Measurements from ENCODE around the gene ADAP1.

The ADAP1 gene

DNA sequence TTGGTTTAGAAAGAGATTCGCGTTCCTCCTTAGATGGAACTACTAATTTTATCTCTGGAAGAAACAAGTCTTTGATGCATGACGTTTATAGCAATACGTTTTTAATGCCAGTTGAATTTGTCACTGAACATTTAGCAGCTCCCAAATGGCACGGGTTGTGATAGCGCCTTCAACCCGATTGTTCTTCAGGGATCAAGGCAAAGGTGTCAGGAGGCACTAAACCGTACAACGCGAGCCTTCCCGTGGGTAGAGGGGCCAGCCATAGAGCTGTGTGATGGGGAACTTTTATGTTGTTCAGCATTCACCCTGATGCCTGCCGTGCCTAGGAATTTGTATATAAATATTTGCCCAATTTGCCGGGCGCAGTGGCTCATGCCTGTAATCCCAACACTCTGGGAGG, 74.8 kb downstream of the ADAP1 start:
- Histone ChIP-seq H3K9ac (ENCODE audit: low read length in 5 of 5) (no peak overlapping the region), H3K36me3 (ENCODE audit: control insufficient read depth in 5 of 5, insufficient read depth in 5 of 5, low read length in 5 of 5) (peaks cover 0 to 8% (median 3%) of the 10 kb centered on the region in 5 donors), H3K4me3 (ENCODE audit: low read depth in 1 of 5, low read length in 5 of 5) (no peak overlapping the region), H3K9me3 (ENCODE audit: control insufficient read depth in 5 of 5, low read length in 5 of 5) (no peaks in the 10 kb centered on the region), H3K27ac (ENCODE audit: low read depth, low read length) (no peak overlapping the region), H3K27me3 (ENCODE audit: control insufficient read depth in 5 of 5, insufficient read depth in 4 of 5, low read length in 5 of 5) (no peaks in the 10 kb centered on the region), H3K4me1 (ENCODE audit: control insufficient read depth in 5 of 5, insufficient read depth in 5 of 5, low read length in 5 of 5) (peaks cover 3 to 58% (median 46%) of the 10 kb centered on the region in 5 donors)

DNA sequence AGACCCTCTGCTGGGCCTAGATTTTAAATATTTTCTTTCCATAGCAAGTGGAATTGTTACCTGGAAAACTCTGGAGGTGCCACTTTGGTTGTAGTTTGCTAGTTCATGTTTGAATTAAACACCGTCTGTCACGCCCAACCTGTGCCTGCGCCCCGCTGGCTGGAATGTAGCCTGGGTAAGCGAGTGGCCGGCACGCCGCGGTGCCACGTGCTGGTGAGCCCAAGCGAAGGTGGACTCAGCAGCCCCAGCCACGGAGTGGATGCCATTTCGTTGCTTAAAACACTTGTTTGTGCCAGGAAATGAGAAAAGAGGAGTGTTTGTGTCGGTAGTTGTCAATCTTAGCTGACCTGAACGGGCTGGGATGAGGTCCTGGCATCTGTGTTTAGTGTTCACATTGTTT, 75.4 kb downstream of the ADAP1 start:
- Histone ChIP-seq H3K9ac (ENCODE audit: low read length in 5 of 5) (no peak overlapping the region), H3K27me3 (ENCODE audit: control insufficient read depth in 5 of 5, insufficient read depth in 4 of 5, low read length in 5 of 5) (no peaks in the 10 kb centered on the region), H3K27ac (ENCODE audit: low read depth, low read length) (no peak overlapping the region), H3K9me3 (ENCODE audit: control insufficient read depth in 5 of 5, low read length in 5 of 5) (no peaks in the 10 kb centered on the region), H3K36me3 (ENCODE audit: control insufficient read depth in 5 of 5, insufficient read depth in 5 of 5, low read length in 5 of 5) (peaks cover 0 to 9% (median 3%) of the 10 kb centered on the region in 5 donors), H3K4me1 (ENCODE audit: control insufficient read depth in 5 of 5, insufficient read depth in 5 of 5, low read length in 5 of 5) (peaks cover 3 to 56% (median 42%) of the 10 kb centered on the region in 5 donors), H3K4me3 (ENCODE audit: low read depth in 1 of 5, low read length in 5 of 5) (no peak overlapping the region)

DNA sequence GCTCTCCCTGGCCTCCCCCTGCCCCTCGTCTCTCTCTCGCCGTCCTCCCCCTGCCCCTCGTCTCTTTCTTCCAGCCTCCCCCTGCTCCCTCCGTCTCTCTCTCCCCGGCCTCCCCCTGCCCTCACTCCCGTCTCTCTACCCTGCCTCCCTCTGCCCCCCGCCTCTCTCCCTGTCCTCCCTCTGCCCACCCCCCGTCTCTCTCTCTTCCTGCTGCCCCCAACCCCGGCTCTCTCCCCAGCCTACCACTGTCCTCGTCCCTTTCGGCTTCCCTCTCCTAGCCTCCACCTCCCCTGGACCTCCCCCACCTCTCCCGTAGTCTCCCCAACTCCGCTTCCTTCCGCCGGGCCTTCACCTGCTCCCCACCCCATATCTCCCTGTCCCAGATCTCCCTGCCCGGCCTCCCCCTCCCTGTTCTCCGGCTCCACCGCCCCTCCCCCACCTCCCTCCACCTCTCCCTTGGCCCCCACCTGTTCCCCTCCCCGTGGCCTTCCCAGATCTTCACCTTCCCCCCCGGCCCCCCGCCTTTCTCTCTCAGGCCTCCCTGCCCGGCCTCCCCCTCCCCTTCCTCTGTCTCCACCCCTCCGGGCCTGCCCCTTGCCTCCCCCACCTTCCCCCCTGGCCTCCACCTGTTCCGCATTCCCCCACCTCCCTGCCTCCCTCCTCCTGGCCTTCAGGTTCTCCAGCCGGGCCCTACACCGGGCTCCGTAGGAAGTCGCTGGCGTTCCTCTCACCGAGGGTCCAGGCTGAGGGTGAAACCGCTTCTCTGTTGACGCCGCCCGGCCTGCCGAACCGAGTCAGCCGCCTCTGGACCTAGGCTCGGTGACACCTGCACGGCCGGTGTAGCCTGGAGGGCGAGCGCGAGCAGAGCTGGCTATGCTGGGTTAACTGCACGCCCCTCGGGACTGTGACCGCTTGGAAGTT, 76.9 kb downstream of the ADAP1 start:
- Histone ChIP-seq H3K9ac (ENCODE audit: low read length in 5 of 5) (peak overlapping the region in 4 of 5 donors; percentile 75 to 95 (median 88)), H3K9me3 (ENCODE audit: control insufficient read depth in 5 of 5, low read length in 5 of 5) (no peaks in the 10 kb centered on the region), H3K4me3 (ENCODE audit: low read depth in 1 of 5, low read length in 5 of 5) (peak overlapping the region; percentile 71 to 98 (median 82)), H3K36me3 (ENCODE audit: control insufficient read depth in 5 of 5, insufficient read depth in 5 of 5, low read length in 5 of 5) (peaks cover 0 to 14% (median 4%) of the 10 kb centered on the region in 5 donors), H3K4me1 (ENCODE audit: control insufficient read depth in 5 of 5, insufficient read depth in 5 of 5, low read length in 5 of 5) (peaks cover 4 to 52% (median 34%) of the 10 kb centered on the region in 5 donors), H3K27ac (ENCODE audit: low read depth, low read length) (peak overlapping the region; percentile 70), H3K27me3 (ENCODE audit: control insufficient read depth in 5 of 5, insufficient read depth in 4 of 5, low read length in 5 of 5) (no peaks in the 10 kb centered on the region)

DNA sequence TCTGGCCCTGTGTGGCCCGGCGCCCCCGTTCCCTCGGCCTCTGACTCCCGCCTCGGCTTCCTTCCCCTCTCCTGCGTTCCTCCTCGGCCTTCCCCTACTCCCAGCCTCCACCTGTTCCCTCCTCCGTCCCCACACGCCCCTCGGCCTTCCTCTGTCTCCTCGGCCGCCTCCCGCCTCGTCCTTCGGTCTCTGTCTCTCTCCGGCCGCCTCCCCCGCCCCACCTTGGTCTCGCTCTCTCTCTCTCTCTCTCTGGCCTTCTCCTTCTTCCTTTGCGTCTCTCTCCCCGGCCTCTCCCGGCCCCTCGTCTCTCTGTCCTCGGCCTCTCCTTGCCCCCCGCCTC, 77.5 kb downstream of the ADAP1 start:
- peak overlapping the region in 4 of 5 donors; percentile 75 to 95 (median 88) for H3K9ac ChIP-seq (ENCODE audit: low read length in 5 of 5)
- H3K4me3 ChIP-seq (ENCODE audit: low read depth in 1 of 5, low read length in 5 of 5): peak overlapping the region; percentile 71 to 98 (median 82)
- H3K4me1 ChIP-seq (ENCODE audit: control insufficient read depth in 5 of 5, insufficient read depth in 5 of 5, low read length in 5 of 5): peaks cover 4 to 54% (median 39%) of the 10 kb centered on the region in 5 donors
- H3K9me3 ChIP-seq (ENCODE audit: control insufficient read depth in 5 of 5, low read length in 5 of 5): no peaks in the 10 kb centered on the region
- peaks cover 0 to 20% (median 10%) of the 10 kb centered on the region in 5 donors for H3K36me3 ChIP-seq (ENCODE audit: control insufficient read depth in 5 of 5, insufficient read depth in 5 of 5, low read length in 5 of 5)
- H3K27ac ChIP-seq (ENCODE audit: low read depth, low read length): peak overlapping the region; percentile 70
- H3K27me3 ChIP-seq (ENCODE audit: control insufficient read depth in 5 of 5, insufficient read depth in 4 of 5, low read length in 5 of 5): no peaks in the 10 kb centered on the region

DNA sequence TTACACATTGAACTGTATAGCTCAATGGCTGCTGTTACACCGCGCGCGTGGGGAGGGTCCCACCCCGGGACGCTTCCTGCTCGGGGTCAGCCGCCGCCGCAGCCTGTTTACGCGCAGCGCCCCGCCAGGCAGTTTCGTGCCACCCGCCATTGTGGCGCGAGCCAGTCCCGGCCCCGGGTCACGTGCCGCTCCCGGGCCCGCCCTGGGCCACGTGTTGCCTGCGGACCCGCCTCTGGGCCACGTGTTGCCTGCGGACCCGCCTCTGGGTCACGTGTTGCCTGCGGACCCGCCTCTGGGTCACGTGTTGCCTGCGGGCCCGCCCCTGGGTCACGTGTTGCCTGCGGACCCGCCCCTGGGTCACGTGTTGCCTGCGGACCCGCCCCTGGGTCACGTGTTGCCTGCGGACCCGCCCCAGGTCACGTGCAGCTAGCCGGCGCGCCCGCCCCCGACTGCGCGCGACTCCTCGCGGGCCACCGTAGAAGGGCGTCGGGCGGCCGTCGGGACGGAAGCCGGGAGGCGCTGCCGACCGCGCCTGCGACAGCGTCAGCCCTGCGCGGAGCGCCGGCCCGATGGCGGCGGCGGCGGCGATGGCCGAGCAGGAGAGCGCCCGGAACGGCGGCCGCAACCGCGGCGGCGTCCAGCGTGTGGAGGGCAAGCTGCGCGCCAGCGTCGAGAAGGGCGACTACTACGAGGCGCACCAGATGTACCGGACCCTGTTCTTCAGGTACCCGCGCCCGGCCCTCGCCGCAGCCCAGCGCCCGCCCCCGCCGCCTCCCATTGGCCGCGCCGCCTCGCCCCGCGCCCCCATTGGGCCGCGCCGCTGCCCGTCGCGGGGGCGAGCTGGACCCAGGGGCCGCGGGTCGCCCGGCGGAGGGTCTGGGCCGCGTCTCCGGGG, 78.2 kb downstream of the ADAP1 start, which contains the start of gene GET4:
GET4 (plus strand) TSS at position 478 of the 895 bp plus-strand sequence; CDS start at position 570, 92 bp downstream.
- no peaks in the 10 kb centered on the region for H3K27me3 ChIP-seq (ENCODE audit: control insufficient read depth in 5 of 5, insufficient read depth in 4 of 5, low read length in 5 of 5)
- H3K4me1 ChIP-seq (ENCODE audit: control insufficient read depth in 5 of 5, insufficient read depth in 5 of 5, low read length in 5 of 5): peaks cover 4 to 56% (median 39%) of the 10 kb centered on the region in 5 donors
- H3K4me3 ChIP-seq (ENCODE audit: low read depth in 1 of 5, low read length in 5 of 5): peak within 1 kb of the TSS; percentile 71 to 98 (median 82)

DNA sequence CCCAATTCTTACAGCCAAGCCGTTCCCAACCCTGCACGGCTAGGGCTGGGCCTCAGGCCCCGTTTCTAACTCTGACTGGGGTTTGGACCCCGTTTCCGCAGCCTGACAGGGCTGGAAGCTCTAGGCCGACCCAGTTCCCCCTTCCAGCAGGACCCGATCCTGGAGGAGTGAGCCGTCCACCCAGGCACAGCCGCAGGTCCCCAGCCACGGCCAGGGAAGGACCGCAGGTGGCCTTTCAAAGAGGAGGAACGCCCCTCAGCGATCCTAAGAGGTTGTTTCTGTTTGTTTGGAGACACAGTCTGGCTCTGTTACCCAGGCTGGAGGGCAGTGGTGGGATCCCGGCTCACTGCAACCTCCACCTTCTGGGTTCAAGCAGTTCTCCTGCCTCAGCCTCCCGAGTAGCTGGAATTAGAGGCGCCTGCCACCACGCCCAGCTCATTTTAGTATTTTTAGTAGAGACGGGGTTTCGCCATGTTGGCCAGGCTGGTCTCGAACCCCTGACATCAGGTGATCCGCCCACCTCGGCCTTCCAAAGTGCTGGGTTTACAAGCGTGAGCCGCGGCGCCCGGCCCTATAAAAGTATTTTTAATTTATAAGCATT, 78.9 kb downstream of the ADAP1 start:
- no peaks in the 10 kb centered on the region for H3K27me3 ChIP-seq (ENCODE audit: control insufficient read depth in 5 of 5, insufficient read depth in 4 of 5, low read length in 5 of 5)
- peak overlapping the region in 2 of 5 donors; percentile 39 to 64 for H3K9ac ChIP-seq (ENCODE audit: low read length in 5 of 5)
- H3K4me1 ChIP-seq (ENCODE audit: control insufficient read depth in 5 of 5, insufficient read depth in 5 of 5, low read length in 5 of 5): peaks cover 4 to 55% (median 39%) of the 10 kb centered on the region in 5 donors
- no peaks in the 10 kb centered on the region for H3K9me3 ChIP-seq (ENCODE audit: control insufficient read depth in 5 of 5, low read length in 5 of 5)
- H3K36me3 ChIP-seq (ENCODE audit: control insufficient read depth in 5 of 5, insufficient read depth in 5 of 5, low read length in 5 of 5): peaks cover 0 to 32% (median 22%) of the 10 kb centered on the region in 5 donors
- H3K4me3 ChIP-seq (ENCODE audit: low read depth in 1 of 5, low read length in 5 of 5): peak overlapping the region; percentile 28 to 59 (median 34)
- peak overlapping the region; percentile 60 for H3K27ac ChIP-seq (ENCODE audit: low read depth, low read length)

More for the DNA sequence above, 78.2 kb downstream of the ADAP1 start, which contains the start of gene GET4:
- Histone ChIP-seq H3K27ac (ENCODE audit: low read depth, low read length) (peak within 1 kb of the TSS; percentile 70), H3K9me3 (ENCODE audit: control insufficient read depth in 5 of 5, low read length in 5 of 5) (no peaks in the 10 kb centered on the region), H3K36me3 (ENCODE audit: control insufficient read depth in 5 of 5, insufficient read depth in 5 of 5, low read length in 5 of 5) (peaks cover 0 to 26% (median 16%) of the 10 kb centered on the region in 5 donors), H3K9ac (ENCODE audit: low read length in 5 of 5) (peak within 1 kb of the TSS in 4 of 5 donors; percentile 75 to 95 (median 88))

DNA sequence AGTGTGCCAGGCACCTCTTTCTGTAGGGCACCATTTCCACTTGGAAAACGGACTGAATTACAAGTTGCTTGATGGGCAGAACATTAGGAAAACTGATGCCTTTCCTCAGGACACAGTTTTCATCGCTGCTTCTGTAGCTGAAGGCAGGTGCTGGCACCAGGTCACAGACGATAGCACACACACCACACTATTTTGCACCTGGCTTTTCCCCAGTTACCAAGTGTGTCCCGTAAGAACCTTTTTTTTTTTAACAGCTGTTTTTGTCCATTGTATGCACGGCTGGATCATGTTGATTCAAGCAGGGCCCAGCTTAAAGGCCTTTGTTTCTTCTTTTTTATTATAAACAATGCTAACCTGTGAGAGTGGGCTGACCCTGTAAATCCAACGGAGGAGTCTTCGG, 79.4 kb downstream of the ADAP1 start:
- H3K27ac ChIP-seq (ENCODE audit: low read depth, low read length): peak overlapping the region; percentile 60
- no peaks in the 10 kb centered on the region for H3K9me3 ChIP-seq (ENCODE audit: control insufficient read depth in 5 of 5, low read length in 5 of 5)
- H3K27me3 ChIP-seq (ENCODE audit: control insufficient read depth in 5 of 5, insufficient read depth in 4 of 5, low read length in 5 of 5): no peaks in the 10 kb centered on the region
- no peak overlapping the region for H3K4me3 ChIP-seq (ENCODE audit: low read depth in 1 of 5, low read length in 5 of 5)
- H3K4me1 ChIP-seq (ENCODE audit: control insufficient read depth in 5 of 5, insufficient read depth in 5 of 5, low read length in 5 of 5): peaks cover 4 to 50% (median 36%) of the 10 kb centered on the region in 5 donors
- H3K9ac ChIP-seq (ENCODE audit: low read length in 5 of 5): no peak overlapping the region
- H3K36me3 ChIP-seq (ENCODE audit: control insufficient read depth in 5 of 5, insufficient read depth in 5 of 5, low read length in 5 of 5): peaks cover 0 to 35% (median 26%) of the 10 kb centered on the region in 5 donors

DNA sequence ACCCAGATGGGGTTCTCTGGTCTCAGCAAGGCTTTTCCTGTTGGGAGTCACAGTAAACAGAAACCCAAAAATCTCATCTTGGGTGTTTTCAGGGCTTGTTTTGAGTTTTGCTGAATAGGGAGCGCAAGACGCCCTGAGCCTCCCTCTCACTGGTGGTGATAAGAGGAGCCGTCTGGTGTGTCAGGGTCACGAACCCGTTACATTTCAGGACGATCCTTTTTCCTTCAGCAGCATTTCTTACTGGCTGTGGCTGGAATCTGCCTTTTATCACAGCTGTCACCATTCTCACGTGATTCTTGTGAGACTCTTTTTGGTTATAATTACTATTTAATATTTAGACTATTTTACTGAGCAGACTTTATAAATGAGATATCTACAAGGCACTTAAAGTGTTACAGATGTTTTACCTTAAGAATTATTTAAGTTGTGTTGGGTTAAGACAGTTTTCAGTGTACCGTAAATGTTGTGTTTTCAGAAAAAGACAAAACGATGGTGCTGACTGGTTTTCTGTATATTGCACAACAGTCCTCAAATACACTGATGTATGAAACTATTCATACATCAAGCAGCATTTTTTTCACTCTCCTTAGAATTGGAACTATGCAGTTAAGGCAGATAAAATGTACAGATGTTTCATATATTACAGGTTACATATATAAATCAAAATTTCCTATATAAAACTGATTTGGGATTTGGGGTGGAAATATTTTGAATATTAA, 80.3 kb downstream of the ADAP1 start:
- Histone ChIP-seq H3K4me3 (ENCODE audit: low read depth in 1 of 5, low read length in 5 of 5) (no peak overlapping the region), H3K4me1 (ENCODE audit: control insufficient read depth in 5 of 5, insufficient read depth in 5 of 5, low read length in 5 of 5) (peaks cover 4 to 50% (median 36%) of the 10 kb centered on the region in 5 donors), H3K9me3 (ENCODE audit: control insufficient read depth in 5 of 5, low read length in 5 of 5) (no peaks in the 10 kb centered on the region), H3K27ac (ENCODE audit: low read depth, low read length) (peak overlapping the region; percentile 58), H3K27me3 (ENCODE audit: control insufficient read depth in 5 of 5, insufficient read depth in 4 of 5, low read length in 5 of 5) (no peaks in the 10 kb centered on the region), H3K36me3 (ENCODE audit: control insufficient read depth in 5 of 5, insufficient read depth in 5 of 5, low read length in 5 of 5) (peaks cover 0 to 39% (median 32%) of the 10 kb centered on the region in 5 donors), H3K9ac (ENCODE audit: low read length in 5 of 5) (peak overlapping the region in 2 of 5 donors; percentile 13 to 63)
